ENCODE results near the gene LIPJ.

Gene LIPJ

DNA sequence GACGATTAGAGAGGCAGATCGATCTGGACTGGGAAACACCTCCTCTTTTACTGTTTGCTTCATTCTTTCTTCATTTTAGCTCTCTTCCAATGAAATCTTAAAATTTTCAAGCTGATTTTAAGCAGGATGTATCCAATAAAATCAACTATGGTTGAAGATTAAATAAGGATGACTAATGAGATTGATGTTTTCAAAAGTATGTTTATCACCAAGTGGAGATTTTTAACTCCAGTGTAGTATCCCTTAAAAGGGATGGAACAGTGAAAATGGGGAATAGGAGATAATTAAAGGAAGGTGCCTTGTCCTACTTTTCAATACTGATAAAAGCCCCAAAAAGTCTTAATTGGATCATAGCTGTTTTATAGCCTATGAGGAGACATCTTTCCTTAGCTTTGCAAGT is 66.1 kb downstream of the LIPJ start:
- no peak for TF ChIP-seq EZH2 (IDR thresholded peaks at IDR 0.05; ENCODE audit: borderline replicate concordance, low read length)
- TF ChIP-seq, protein P1, sequence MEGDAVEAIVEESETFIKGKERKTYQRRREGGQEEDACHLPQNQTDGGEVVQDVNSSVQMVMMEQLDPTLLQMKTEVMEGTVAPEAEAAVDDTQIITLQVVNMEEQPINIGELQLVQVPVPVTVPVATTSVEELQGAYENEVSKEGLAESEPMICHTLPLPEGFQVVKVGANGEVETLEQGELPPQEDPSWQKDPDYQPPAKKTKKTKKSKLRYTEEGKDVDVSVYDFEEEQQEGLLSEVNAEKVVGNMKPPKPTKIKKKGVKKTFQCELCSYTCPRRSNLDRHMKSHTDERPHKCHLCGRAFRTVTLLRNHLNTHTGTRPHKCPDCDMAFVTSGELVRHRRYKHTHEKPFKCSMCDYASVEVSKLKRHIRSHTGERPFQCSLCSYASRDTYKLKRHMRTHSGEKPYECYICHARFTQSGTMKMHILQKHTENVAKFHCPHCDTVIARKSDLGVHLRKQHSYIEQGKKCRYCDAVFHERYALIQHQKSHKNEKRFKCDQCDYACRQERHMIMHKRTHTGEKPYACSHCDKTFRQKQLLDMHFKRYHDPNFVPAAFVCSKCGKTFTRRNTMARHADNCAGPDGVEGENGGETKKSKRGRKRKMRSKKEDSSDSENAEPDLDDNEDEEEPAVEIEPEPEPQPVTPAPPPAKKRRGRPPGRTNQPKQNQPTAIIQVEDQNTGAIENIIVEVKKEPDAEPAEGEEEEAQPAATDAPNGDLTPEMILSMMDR (IDR thresholded peaks at IDR 0.05; ENCODE audit: low read length) = no peak
- no peak overlapping the region for H3K27ac ChIP-seq (ENCODE audit: low read depth, low read length, poor library complexity, severe bottlenecking)
- no peak overlapping the region for H3K4me3 ChIP-seq (ENCODE audit: low read depth, low read length, poor library complexity, severe bottlenecking)

More for the DNA sequence above, 66.1 kb downstream of the LIPJ start:
- Histone ChIP-seq H3K36me3 (ENCODE audit: insufficient read depth, low read length) (no peaks in the 10 kb centered on the region), H4K20me1 (ENCODE audit: insufficient read depth, low read length) (no peaks in the 10 kb centered on the region), H3K27me3 (ENCODE audit: insufficient read depth, low read length) (no peaks in the 10 kb centered on the region), H3K79me2 (ENCODE audit: insufficient read depth, low read length) (no peaks in the 10 kb centered on the region), H3K9me3 (ENCODE audit: low read length) (no peaks in the 10 kb centered on the region), H3F3A (ENCODE audit: insufficient read depth, low read length) (no peaks in the 10 kb centered on the region), H3K9me2 (ENCODE audit: low read depth, low read length) (no peaks in the 10 kb centered on the region), H3K4me1 (ENCODE audit: insufficient read depth, low read length, severe bottlenecking) (no peaks in the 10 kb centered on the region), H3K4me2 (ENCODE audit: low read length) (no peak overlapping the region), H2AFZ (ENCODE audit: low read length) (no peak overlapping the region), H3K9ac (ENCODE audit: low read length) (no peak overlapping the region)
